Breast epithelium (tissue), 4 donors: ENCODE results near the gene XPNPEP1. TPM values are rescaled to one million over a fixed set of nuclear protein-coding genes. Genes with fewer than 3 reads are reported as not detected.

Source experiments
- DNase-seq, 2 donors: peaks; one replicate each; pipeline ENCODE4 v3.0.0-alpha.2; 2019; ENCODE audit warnings: low spot score in 2 of 2
- H3K27ac ChIP-seq, 2 donors: fragments of 200-600 bp; sonication (generic) in 1 of 2; one replicate each; pipeline ENCODE4 v1.5.1; 2016 to 2019; ENCODE audit warnings: mild to moderate bottlenecking in 1 of 2
- H3K27me3 ChIP-seq, 2 donors: fragments of 200-600 bp; sonication (generic) in 1 of 2; one replicate each; pipeline versions ENCODE4 v1.5.1 to v1.6.0; 2017 to 2019; ENCODE audit warnings: control low read depth in 1 of 2, mild to moderate bottlenecking in 1 of 2
- H3K36me3 ChIP-seq: fragments of 200-600 bp; one replicate; pipeline ENCODE4 v1.5.1; 2019
- H3K4me1 ChIP-seq, 2 donors: fragments of 200-600 bp; sonication (generic); one replicate each; pipeline ENCODE4 v1.5.1; 2016 to 2019; ENCODE audit warnings: control low read depth in 1 of 2
- H3K4me3 ChIP-seq, 3 donors: fragments of 200-600 bp; sonication (generic); 1 replicate in 2 of 3; 2 replicates in 1 of 3; pipeline ENCODE4 v1.5.1; 2016 to 2019; ENCODE audit warnings: mild to moderate bottlenecking in 3 of 3, moderate library complexity in 2 of 3
- H3K9me3 ChIP-seq, 2 donors: fragments of 200-600 bp; sonication (generic) in 1 of 2; one replicate each; pipeline ENCODE4 v1.5.1; 2016 to 2019; ENCODE audit warnings: control low read depth in 1 of 2
- POLR2A ChIP-seq: fragments of 450-650 bp; IDR thresholded peaks from one replicate; pipeline ENCODE4 v1.6.1; 2016; ENCODE audit warnings: antibody characterized with exemption, mild to moderate bottlenecking, moderate library complexity
- POLR2AphosphoS5 ChIP-seq, 3 donors: sonication (generic); formaldehyde crosslinking; IDR thresholded peaks; one replicate each; pipeline ENCODE4 v1.6.1; 2017; ENCODE audit warnings: antibody characterized with exemption in 3 of 3
- intact Hi-C: fragments of 100-400 bp; cut with DNase I; formaldehyde crosslinking; loops from one replicate; pipeline ENCODE4 v1.15.1; 2023; ENCODE audit warnings: low total_unique reads
- total RNA-seq, 3 donors: library from RNA; depleted of rRNA; stranded (reverse); fragments of >200 nt; gene quantifications; one replicate each; pipeline ENCODE4 v1.1.0, GENCODE V29; 2016
- TF ChIP-seq, protein P1 (sequence below), 3 donors: fragments of 450-650 bp; IDR thresholded peaks; one replicate each; pipeline ENCODE4 v1.5.1; 2016 to 2017; ENCODE audit warnings: antibody characterized with exemption in 3 of 3, mild to moderate bottlenecking in 3 of 3, moderate library complexity in 3 of 3

XPNPEP1 gene
- total RNA-seq, 3 donors from 2014 or later, result 61.1 to 89.5 (median 89.0) TPM

GRCh38 chr10:109946680-109947079 is 23.4 kb upstream of the XPNPEP1 start:
- no peaks in the 10 kb centered on the region for H3K4me1 ChIP-seq
- TF ChIP-seq, protein P1, sequence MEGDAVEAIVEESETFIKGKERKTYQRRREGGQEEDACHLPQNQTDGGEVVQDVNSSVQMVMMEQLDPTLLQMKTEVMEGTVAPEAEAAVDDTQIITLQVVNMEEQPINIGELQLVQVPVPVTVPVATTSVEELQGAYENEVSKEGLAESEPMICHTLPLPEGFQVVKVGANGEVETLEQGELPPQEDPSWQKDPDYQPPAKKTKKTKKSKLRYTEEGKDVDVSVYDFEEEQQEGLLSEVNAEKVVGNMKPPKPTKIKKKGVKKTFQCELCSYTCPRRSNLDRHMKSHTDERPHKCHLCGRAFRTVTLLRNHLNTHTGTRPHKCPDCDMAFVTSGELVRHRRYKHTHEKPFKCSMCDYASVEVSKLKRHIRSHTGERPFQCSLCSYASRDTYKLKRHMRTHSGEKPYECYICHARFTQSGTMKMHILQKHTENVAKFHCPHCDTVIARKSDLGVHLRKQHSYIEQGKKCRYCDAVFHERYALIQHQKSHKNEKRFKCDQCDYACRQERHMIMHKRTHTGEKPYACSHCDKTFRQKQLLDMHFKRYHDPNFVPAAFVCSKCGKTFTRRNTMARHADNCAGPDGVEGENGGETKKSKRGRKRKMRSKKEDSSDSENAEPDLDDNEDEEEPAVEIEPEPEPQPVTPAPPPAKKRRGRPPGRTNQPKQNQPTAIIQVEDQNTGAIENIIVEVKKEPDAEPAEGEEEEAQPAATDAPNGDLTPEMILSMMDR (IDR thresholded peaks at IDR 0.05), result no peak
- TF ChIP-seq POLR2AphosphoS5 (IDR thresholded peaks at IDR 0.05), result no peak
- no peak for TF ChIP-seq POLR2A
- H3K27me3 ChIP-seq, result no peaks in the 10 kb centered on the region
- no peak overlapping the region for H3K4me3 ChIP-seq
- intact Hi-C loops, result no loop called here
- no peak overlapping the region for H3K27ac ChIP-seq
- H3K36me3 ChIP-seq, result no peaks in the 10 kb centered on the region
- no peak for DNase-seq
- H3K9me3 ChIP-seq, result no peaks in the 10 kb centered on the region

GRCh38 chr10:109945473-109946177 is 22.3 kb upstream of the XPNPEP1 start:
- no peak overlapping the region for H3K4me3 ChIP-seq
- no peak for DNase-seq
- no peak overlapping the region for H3K27ac ChIP-seq
- H3K27me3 ChIP-seq, result no peaks in the 10 kb centered on the region
- no peaks in the 10 kb centered on the region for H3K36me3 ChIP-seq
- H3K9me3 ChIP-seq, result no peaks in the 10 kb centered on the region
- H3K4me1 ChIP-seq, result no peaks in the 10 kb centered on the region
- intact Hi-C loops, result no loop called here
- TF ChIP-seq POLR2AphosphoS5 (IDR thresholded peaks at IDR 0.05), result no peak
- TF ChIP-seq POLR2A, result no peak
- TF ChIP-seq, protein P1 (IDR thresholded peaks at IDR 0.05), result no peak

DNA sequence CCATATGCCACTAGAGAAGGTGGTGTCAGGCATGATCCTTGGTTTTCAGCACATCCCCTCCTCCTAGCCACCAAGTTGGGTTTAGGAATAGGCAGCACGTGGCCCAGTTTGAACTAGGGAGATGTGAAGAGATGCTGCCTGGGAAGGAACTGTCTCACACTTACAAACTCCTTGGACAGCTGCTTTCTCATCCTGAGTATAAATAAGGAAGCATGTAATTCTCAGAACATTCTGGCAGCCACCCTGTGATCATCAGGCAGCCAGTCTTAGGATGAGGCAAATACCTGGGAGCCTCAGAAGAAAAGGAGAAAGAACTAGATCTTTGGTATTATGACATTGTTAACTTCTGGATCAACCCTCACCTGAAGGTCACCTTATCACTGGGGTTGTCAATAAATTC is 21.3 kb upstream of the XPNPEP1 start:
- intact Hi-C loops, result no loop called here
- no peak for DNase-seq
- Histone ChIP-seq H3K27me3 (no peaks in the 10 kb centered on the region), H3K4me1 (no peaks in the 10 kb centered on the region), H3K36me3 (no peaks in the 10 kb centered on the region), H3K9me3 (no peaks in the 10 kb centered on the region), H3K27ac (no peak overlapping the region), H3K4me3 (no peak overlapping the region)
- TF ChIP-seq POLR2AphosphoS5 (IDR thresholded peaks at IDR 0.05), result no peak
- TF ChIP-seq, protein P1 (IDR thresholded peaks at IDR 0.05), result no peak

GRCh38 chr10:109941236-109941862 is 18.0 kb upstream of the XPNPEP1 start:
- TF ChIP-seq POLR2AphosphoS5 (IDR thresholded peaks at IDR 0.05), result no peak
- TF ChIP-seq, protein P1 (IDR thresholded peaks at IDR 0.05), result no peak
- TF ChIP-seq POLR2A, result no peak
- H3K27me3 ChIP-seq, result no peaks in the 10 kb centered on the region
- no peak overlapping the region for H3K4me3 ChIP-seq
- no peaks in the 10 kb centered on the region for H3K9me3 ChIP-seq
- no peaks in the 10 kb centered on the region for H3K36me3 ChIP-seq
- H3K27ac ChIP-seq, result peak overlapping the region; percentile 50 to 54
- intact Hi-C loops, result no loop called here
- no peaks in the 10 kb centered on the region for H3K4me1 ChIP-seq
- no peak for DNase-seq

GRCh38 chr10:109940553-109940952 is 17.2 kb upstream of the XPNPEP1 start:
- Histone ChIP-seq H3K9me3 (no peaks in the 10 kb centered on the region), H3K27ac (no peak overlapping the region), H3K4me1 (no peaks in the 10 kb centered on the region), H3K36me3 (no peaks in the 10 kb centered on the region), H3K27me3 (no peaks in the 10 kb centered on the region), H3K4me3 (no peak overlapping the region)
- intact Hi-C loops, result no loop called here
- TF ChIP-seq, protein P1 (IDR thresholded peaks at IDR 0.05), result no peak
- TF ChIP-seq POLR2AphosphoS5 (IDR thresholded peaks at IDR 0.05), result no peak
- no peak for TF ChIP-seq POLR2A
- DNase-seq, result no peak
